Esophagus squamous epithelium (tissue), 4 donors: ENCODE data around the gene PHACTR1.

Source experiments
- CTCF ChIP-seq, 6 experiments: fragments of 450-650 bp in 4 of 6; fragments of 200-600 bp in 2 of 6; sonication (generic) in 2 of 6; IDR thresholded peaks; one replicate each; pipeline ENCODE4 v1.5.1; 2016 to 2019; ENCODE audit warnings: antibody characterized with exemption in 6 of 6, mild to moderate bottlenecking in 4 of 6, moderate library complexity in 4 of 6
- POLR2A ChIP-seq, 4 donors: fragments of 450-650 bp; IDR thresholded peaks; one replicate each; pipeline ENCODE4 v1.6.1; 2017; ENCODE audit warnings: antibody characterized with exemption in 4 of 4, mild to moderate bottlenecking in 4 of 4, moderate library complexity in 3 of 4

DNA sequence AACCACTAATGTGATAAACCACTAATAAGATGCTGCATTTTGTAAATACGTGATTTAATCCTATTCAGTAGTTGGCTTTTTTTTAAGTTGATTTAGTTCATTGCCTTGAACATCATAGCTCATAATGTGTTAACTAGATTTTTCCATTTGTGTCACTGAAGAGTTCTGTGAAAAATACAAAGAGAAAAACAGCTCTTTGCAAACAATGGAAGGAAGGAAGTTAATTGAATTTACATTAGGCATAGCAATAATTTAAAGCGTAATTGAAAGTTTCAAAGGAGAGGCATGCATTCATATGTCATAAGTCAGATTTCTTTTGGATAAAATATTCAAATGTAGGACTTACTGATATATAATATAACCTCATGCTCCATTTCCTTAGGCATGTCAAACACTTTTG is 509.5 kb downstream of the PHACTR1 start:
- TF ChIP-seq CTCF (IDR thresholded peaks at IDR 0.05) (no peak), POLR2A (IDR thresholded peaks at IDR 0.05) (no peak)
